Measurements from ENCODE around the gene WWOX. TPM values are rescaled to one million over a fixed set of nuclear protein-coding genes. Genes with fewer than 3 reads are reported as not detected.

WWOX gene
- polyA plus RNA-seq, 1 donor from 2014 or later = 25.6 TPM

DNA sequence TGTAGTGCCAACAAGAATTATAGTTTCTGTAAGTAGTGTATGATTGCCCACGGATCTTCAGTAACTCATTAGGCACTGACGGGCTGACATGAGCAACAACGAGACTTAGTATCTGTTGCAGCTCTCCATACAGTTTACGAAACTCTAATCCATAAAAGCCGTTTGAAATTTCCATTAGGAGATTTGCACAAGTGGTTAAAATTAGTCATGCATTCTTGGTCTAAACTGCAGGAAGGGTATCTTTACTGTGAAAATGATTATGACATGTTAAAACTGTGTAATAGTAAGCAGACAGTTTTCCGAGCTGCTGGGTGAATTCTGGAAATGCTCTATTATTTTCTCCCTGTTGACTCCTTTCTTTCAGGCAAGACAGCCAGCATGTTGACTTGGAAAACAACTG is 605.0 kb downstream of the WWOX start:
- H3K4me3 ChIP-seq (ENCODE audit: low read length) = no peak overlapping the region
- no peak overlapping the region for H2AFZ ChIP-seq (ENCODE audit: low read depth, low read length)
- H3K79me2 ChIP-seq (replicated peaks; ENCODE audit: insufficient read depth, low read length) = no peaks in the 10 kb centered on the region
- no peak overlapping the region for H3K4me2 ChIP-seq (ENCODE audit: low read length)
- H3K27ac ChIP-seq (ENCODE audit: low read length) = peak overlapping the region; percentile 61
- H3K27me3 ChIP-seq (ENCODE audit: insufficient read depth, low read depth, low read length) = no peaks in the 10 kb centered on the region
- TF ChIP-seq, protein P1, sequence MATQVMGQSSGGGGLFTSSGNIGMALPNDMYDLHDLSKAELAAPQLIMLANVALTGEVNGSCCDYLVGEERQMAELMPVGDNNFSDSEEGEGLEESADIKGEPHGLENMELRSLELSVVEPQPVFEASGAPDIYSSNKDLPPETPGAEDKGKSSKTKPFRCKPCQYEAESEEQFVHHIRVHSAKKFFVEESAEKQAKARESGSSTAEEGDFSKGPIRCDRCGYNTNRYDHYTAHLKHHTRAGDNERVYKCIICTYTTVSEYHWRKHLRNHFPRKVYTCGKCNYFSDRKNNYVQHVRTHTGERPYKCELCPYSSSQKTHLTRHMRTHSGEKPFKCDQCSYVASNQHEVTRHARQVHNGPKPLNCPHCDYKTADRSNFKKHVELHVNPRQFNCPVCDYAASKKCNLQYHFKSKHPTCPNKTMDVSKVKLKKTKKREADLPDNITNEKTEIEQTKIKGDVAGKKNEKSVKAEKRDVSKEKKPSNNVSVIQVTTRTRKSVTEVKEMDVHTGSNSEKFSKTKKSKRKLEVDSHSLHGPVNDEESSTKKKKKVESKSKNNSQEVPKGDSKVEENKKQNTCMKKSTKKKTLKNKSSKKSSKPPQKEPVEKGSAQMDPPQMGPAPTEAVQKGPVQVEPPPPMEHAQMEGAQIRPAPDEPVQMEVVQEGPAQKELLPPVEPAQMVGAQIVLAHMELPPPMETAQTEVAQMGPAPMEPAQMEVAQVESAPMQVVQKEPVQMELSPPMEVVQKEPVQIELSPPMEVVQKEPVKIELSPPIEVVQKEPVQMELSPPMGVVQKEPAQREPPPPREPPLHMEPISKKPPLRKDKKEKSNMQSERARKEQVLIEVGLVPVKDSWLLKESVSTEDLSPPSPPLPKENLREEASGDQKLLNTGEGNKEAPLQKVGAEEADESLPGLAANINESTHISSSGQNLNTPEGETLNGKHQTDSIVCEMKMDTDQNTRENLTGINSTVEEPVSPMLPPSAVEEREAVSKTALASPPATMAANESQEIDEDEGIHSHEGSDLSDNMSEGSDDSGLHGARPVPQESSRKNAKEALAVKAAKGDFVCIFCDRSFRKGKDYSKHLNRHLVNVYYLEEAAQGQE (IDR thresholded peaks at IDR 0.05; ENCODE audit: borderline replicate concordance) = no peak
- TF ChIP-seq MXI1 (conservative IDR thresholded peaks at IDR 0.05; ENCODE audit: poor library complexity, severe bottlenecking) = no peak
- no peak for TF ChIP-seq SMC3 (conservative IDR thresholded peaks at IDR 0.05; ENCODE audit: poor library complexity)
- TF ChIP-seq EP300 (conservative IDR thresholded peaks at IDR 0.05; ENCODE audit: poor library complexity, severe bottlenecking) = no peak
- TF ChIP-seq, protein P2, sequence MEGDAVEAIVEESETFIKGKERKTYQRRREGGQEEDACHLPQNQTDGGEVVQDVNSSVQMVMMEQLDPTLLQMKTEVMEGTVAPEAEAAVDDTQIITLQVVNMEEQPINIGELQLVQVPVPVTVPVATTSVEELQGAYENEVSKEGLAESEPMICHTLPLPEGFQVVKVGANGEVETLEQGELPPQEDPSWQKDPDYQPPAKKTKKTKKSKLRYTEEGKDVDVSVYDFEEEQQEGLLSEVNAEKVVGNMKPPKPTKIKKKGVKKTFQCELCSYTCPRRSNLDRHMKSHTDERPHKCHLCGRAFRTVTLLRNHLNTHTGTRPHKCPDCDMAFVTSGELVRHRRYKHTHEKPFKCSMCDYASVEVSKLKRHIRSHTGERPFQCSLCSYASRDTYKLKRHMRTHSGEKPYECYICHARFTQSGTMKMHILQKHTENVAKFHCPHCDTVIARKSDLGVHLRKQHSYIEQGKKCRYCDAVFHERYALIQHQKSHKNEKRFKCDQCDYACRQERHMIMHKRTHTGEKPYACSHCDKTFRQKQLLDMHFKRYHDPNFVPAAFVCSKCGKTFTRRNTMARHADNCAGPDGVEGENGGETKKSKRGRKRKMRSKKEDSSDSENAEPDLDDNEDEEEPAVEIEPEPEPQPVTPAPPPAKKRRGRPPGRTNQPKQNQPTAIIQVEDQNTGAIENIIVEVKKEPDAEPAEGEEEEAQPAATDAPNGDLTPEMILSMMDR (IDR thresholded peaks at IDR 0.05; ENCODE audit: poor library complexity, severe bottlenecking) = no peak
- no peak for TF ChIP-seq RAD21 (conservative IDR thresholded peaks at IDR 0.05)
- TF ChIP-seq EZH2 (IDR thresholded peaks at IDR 0.05; ENCODE audit: borderline replicate concordance, insufficient read depth, low read length, poor library complexity, severe bottlenecking) = no peak
- no peaks in the 10 kb centered on the region for H3K9me2 ChIP-seq (ENCODE audit: insufficient read depth, low read length)
- no peak overlapping the region for H3K9ac ChIP-seq (ENCODE audit: low read length)
- H4K20me1 ChIP-seq (ENCODE audit: insufficient read depth) = no peaks in the 10 kb centered on the region
- H3F3A ChIP-seq (ENCODE audit: insufficient read depth, low read length, poor library complexity, severe bottlenecking) = no peaks in the 10 kb centered on the region
- no peaks in the 10 kb centered on the region for H3K36me3 ChIP-seq (ENCODE audit: insufficient read depth, low read length)
- no peaks in the 10 kb centered on the region for H3K9me3 ChIP-seq (ENCODE audit: low read length)

DNA sequence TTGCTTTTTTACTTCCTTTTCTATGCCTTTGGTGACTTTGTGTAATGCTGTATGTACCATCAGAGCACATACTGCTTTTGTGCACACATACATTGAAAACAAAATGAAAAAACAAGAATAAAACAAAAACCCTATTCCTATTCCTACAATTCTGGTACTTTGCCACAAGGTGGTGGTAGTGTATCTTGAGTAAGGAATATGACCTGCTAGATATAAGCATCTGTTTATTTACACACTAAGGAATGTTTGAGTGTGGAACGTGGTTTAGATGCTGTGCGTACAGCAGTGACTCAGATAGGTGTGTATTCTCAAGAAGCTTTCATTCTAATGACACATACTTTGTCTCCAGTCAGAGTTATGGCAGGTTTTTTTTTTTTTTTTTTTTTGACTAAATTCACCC is 606.2 kb downstream of the WWOX start:
- Histone ChIP-seq H3K4me2 (ENCODE audit: low read length) (no peak overlapping the region), H3F3A (ENCODE audit: insufficient read depth, low read length, poor library complexity, severe bottlenecking) (no peaks in the 10 kb centered on the region), H3K27ac (ENCODE audit: low read length) (peak overlapping the region; percentile 61), H3K79me2 (replicated peaks; ENCODE audit: insufficient read depth, low read length) (no peaks in the 10 kb centered on the region), H3K9me2 (ENCODE audit: insufficient read depth, low read length) (no peaks in the 10 kb centered on the region), H3K4me3 (ENCODE audit: low read length) (peak overlapping the region; percentile 5), H4K20me1 (ENCODE audit: insufficient read depth) (no peaks in the 10 kb centered on the region), H2AFZ (ENCODE audit: low read depth, low read length) (no peak overlapping the region), H3K9ac (ENCODE audit: low read length) (no peak overlapping the region), H3K36me3 (ENCODE audit: insufficient read depth, low read length) (no peaks in the 10 kb centered on the region), H3K9me3 (ENCODE audit: low read length) (no peaks in the 10 kb centered on the region), H3K27me3 (ENCODE audit: insufficient read depth, low read depth, low read length) (no peaks in the 10 kb centered on the region)
- TF ChIP-seq EZH2 (IDR thresholded peaks at IDR 0.05; ENCODE audit: borderline replicate concordance, insufficient read depth, low read length, poor library complexity, severe bottlenecking) (no peak), RAD21 (conservative IDR thresholded peaks at IDR 0.05) (peak; percentile 58), SMC3 (conservative IDR thresholded peaks at IDR 0.05; ENCODE audit: poor library complexity) (peak; percentile 54), TAF1 (IDR thresholded peaks at IDR 0.05; ENCODE audit: low read depth) (no peak)
- TF ChIP-seq, protein P1 (IDR thresholded peaks at IDR 0.05; ENCODE audit: borderline replicate concordance) = no peak
- TF ChIP-seq, protein P2 (IDR thresholded peaks at IDR 0.05; ENCODE audit: poor library complexity, severe bottlenecking) = peak; percentile 60

All from neural cell (in vitro differentiated cells).